ENCODE results near the gene AGAP2.

AGAP2 gene

DNA sequence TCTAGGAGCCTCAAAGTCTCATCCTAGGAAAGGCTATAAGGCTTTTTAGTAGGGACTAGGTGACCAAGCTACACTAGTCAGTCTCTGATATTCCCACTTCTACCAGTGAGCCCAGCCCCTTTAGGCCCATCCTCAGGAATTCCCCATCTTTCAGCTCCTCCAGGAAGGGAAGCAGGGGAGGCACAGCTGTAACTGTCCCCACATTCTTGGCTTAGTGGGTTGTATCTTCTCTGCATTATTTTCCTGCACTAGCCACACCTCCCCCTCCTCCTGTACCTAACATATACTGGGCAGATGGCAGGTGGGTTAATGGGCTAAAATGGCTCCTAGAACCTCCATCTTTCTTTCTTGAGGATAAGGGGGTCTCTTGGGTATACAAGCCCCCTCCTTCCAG, 28.8 kb upstream of the AGAP2 start:
- peaks cover 11% of the 10 kb centered on the region for H3K79me2 ChIP-seq (ENCODE audit: insufficient read depth, low read length)
- no peaks in the 10 kb centered on the region for H4K20me1 ChIP-seq (ENCODE audit: insufficient read depth, low read length, poor library complexity, severe bottlenecking)
- no peak overlapping the region for H2AFZ ChIP-seq (ENCODE audit: low read length)
- no peak overlapping the region for H3K4me2 ChIP-seq (ENCODE audit: low read depth, low read length, poor library complexity, severe bottlenecking)
- no peaks in the 10 kb centered on the region for H3K27me3 ChIP-seq (ENCODE audit: insufficient read depth, low read length, poor library complexity, severe bottlenecking)
- H3K9me2 ChIP-seq (replicated peaks; ENCODE audit: low read depth, low read length) = no peaks in the 10 kb centered on the region
- H3F3A ChIP-seq (ENCODE audit: low read depth) = no peaks in the 10 kb centered on the region
- peaks cover 11% of the 10 kb centered on the region for H3K4me1 ChIP-seq (ENCODE audit: insufficient read depth, low read length, poor library complexity, severe bottlenecking)
- no peaks in the 10 kb centered on the region for H3K9me3 ChIP-seq (ENCODE audit: insufficient read depth, low read depth, low read length)
- TF ChIP-seq EZH2phosphoT487 (IDR thresholded peaks at IDR 0.05; ENCODE audit: borderline replicate concordance) = no peak
- TF ChIP-seq, protein P1, sequence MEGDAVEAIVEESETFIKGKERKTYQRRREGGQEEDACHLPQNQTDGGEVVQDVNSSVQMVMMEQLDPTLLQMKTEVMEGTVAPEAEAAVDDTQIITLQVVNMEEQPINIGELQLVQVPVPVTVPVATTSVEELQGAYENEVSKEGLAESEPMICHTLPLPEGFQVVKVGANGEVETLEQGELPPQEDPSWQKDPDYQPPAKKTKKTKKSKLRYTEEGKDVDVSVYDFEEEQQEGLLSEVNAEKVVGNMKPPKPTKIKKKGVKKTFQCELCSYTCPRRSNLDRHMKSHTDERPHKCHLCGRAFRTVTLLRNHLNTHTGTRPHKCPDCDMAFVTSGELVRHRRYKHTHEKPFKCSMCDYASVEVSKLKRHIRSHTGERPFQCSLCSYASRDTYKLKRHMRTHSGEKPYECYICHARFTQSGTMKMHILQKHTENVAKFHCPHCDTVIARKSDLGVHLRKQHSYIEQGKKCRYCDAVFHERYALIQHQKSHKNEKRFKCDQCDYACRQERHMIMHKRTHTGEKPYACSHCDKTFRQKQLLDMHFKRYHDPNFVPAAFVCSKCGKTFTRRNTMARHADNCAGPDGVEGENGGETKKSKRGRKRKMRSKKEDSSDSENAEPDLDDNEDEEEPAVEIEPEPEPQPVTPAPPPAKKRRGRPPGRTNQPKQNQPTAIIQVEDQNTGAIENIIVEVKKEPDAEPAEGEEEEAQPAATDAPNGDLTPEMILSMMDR (conservative IDR thresholded peaks at IDR 0.05; ENCODE audit: low read length) = no peak
- H3K4me3 ChIP-seq (ENCODE audit: low read length, poor library complexity, severe bottlenecking) = no peak overlapping the region
- H3K36me3 ChIP-seq (ENCODE audit: insufficient read depth, low read length) = no peaks in the 10 kb centered on the region
- no peak overlapping the region for H3K9ac ChIP-seq (ENCODE audit: low read depth, low read length, poor library complexity, severe bottlenecking)

DNA sequence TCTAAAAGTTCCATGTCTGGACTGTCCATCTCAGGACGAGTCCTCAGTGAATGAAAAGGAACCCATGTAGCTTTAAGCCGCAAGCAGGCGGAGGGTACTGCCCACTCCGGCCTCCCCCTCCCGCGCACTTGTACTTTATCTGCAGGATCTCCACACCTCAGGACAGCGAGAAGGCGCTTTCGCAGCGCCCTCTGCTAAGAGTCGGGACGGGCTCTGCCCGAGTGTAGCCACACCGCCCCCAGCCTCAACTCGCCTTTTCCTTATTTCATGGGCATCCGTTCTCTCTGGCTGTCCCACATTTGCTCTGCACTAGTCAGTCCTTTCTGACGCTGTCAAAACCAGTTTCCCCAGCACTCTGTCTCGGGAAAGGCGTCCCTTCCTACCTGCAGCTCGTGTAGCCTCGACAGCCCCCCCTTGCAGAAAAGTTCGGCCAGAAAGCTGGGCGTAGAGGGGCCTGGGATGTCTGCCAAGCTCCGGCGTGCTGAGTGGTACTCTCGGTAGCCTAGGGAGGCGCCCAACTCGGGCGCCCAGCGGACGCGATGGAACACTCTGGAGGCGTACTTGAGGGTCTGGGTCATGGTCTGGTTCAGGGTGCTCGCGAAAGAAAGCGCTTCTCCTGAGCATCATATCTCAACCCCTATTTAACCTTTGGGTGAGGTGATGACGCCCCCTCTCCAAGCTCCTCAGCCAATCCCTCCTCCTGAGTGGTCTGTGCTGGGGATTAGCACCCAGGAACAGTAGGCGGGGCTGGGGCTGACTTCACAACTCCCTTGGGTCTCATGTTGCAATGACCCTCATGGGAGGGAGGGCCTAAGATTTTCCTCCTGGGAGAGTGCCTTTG, 28.1 kb upstream of the AGAP2 start, which contains the start of gene CYP27B1:
CYP27B1 (minus strand) TSS at position 615 of the 841 bp plus-strand sequence; CDS start at position 578, 37 bp downstream.
- no peaks in the 10 kb centered on the region for H3F3A ChIP-seq (ENCODE audit: low read depth)
- no peaks in the 10 kb centered on the region for H3K9me2 ChIP-seq (replicated peaks; ENCODE audit: low read depth, low read length)
- no peak within 1 kb of the TSS for H3K4me2 ChIP-seq (ENCODE audit: low read depth, low read length, poor library complexity, severe bottlenecking)
- H2AFZ ChIP-seq (ENCODE audit: low read length) = no peak within 1 kb of the TSS
- no peak for TF ChIP-seq EZH2phosphoT487 (IDR thresholded peaks at IDR 0.05; ENCODE audit: borderline replicate concordance)
- TF ChIP-seq, protein P1 (conservative IDR thresholded peaks at IDR 0.05; ENCODE audit: low read length) = no peak
- H3K4me1 ChIP-seq (ENCODE audit: insufficient read depth, low read length, poor library complexity, severe bottlenecking) = peaks cover 11% of the 10 kb centered on the region
- no peak within 1 kb of the TSS for H3K9ac ChIP-seq (ENCODE audit: low read depth, low read length, poor library complexity, severe bottlenecking)
- H3K36me3 ChIP-seq (ENCODE audit: insufficient read depth, low read length) = no peaks in the 10 kb centered on the region
- peaks cover 11% of the 10 kb centered on the region for H3K79me2 ChIP-seq (ENCODE audit: insufficient read depth, low read length)
- no peaks in the 10 kb centered on the region for H3K9me3 ChIP-seq (ENCODE audit: insufficient read depth, low read depth, low read length)
- no peaks in the 10 kb centered on the region for H3K27me3 ChIP-seq (ENCODE audit: insufficient read depth, low read length, poor library complexity, severe bottlenecking)
- H4K20me1 ChIP-seq (ENCODE audit: insufficient read depth, low read length, poor library complexity, severe bottlenecking) = no peaks in the 10 kb centered on the region
- H3K4me3 ChIP-seq (ENCODE audit: low read length, poor library complexity, severe bottlenecking) = no peak within 1 kb of the TSS

DNA sequence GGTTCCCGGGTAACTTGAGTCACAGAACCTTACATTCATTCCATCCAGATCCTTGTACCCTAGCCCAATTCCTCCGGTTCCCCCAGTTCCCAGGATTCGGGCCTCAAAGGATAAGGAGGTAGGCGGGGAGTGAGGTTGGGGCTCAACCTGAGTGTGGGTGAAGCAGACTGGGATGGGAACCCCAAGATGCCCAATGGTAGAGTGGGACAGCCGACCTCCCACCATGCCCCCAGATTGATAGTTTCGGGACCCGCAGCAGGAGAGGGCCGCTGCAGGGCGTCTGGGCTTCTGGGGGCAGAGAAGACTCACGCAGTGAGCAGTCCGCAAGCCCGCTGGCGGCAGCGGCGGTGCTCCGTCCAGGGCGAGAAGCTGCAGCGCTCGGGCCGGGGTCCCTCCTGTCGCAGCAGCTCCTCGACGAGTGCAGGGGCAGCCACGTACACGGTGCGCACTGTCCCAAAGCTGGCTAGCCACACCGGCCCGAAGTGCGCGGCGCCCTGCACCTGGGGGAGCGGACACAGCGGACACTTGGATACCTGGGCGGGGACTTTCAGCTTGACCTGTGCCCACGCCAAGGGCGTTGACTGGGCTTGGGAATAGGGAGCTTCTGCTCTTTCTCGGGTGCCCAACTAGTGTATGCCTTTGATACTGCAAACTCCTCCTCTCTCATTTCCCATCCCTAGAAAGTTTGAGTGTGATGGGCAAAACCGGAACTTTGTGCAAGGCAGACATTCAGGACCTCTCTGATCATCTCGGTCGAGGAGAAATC, 27.3 kb upstream of the AGAP2 start:
- Histone ChIP-seq H2AFZ (ENCODE audit: low read length) (no peak overlapping the region), H3K9ac (ENCODE audit: low read depth, low read length, poor library complexity, severe bottlenecking) (no peak overlapping the region), H3K9me3 (ENCODE audit: insufficient read depth, low read depth, low read length) (no peaks in the 10 kb centered on the region), H3K79me2 (ENCODE audit: insufficient read depth, low read length) (peaks cover 5% of the 10 kb centered on the region), H3K4me3 (ENCODE audit: low read length, poor library complexity, severe bottlenecking) (no peak overlapping the region), H3K36me3 (ENCODE audit: insufficient read depth, low read length) (no peaks in the 10 kb centered on the region), H3F3A (ENCODE audit: low read depth) (no peaks in the 10 kb centered on the region), H4K20me1 (ENCODE audit: insufficient read depth, low read length, poor library complexity, severe bottlenecking) (peaks cover under 1% of the 10 kb centered on the region), H3K9me2 (replicated peaks; ENCODE audit: low read depth, low read length) (no peaks in the 10 kb centered on the region), H3K27me3 (ENCODE audit: insufficient read depth, low read length, poor library complexity, severe bottlenecking) (no peaks in the 10 kb centered on the region), H3K4me2 (ENCODE audit: low read depth, low read length, poor library complexity, severe bottlenecking) (no peak overlapping the region), H3K4me1 (ENCODE audit: insufficient read depth, low read length, poor library complexity, severe bottlenecking) (peaks cover 4% of the 10 kb centered on the region)
- TF ChIP-seq EZH2phosphoT487 (IDR thresholded peaks at IDR 0.05; ENCODE audit: borderline replicate concordance) = no peak
- TF ChIP-seq, protein P1 (conservative IDR thresholded peaks at IDR 0.05; ENCODE audit: low read length) = no peak

Data from Loucy (cell line).